PC-3 (cell line): Measurements from ENCODE around the gene KDM4F.

Source experiments
- CTCF ChIP-seq: fragments of 300-600 bp; sonication (generic); conservative IDR thresholded peaks from 2 replicates; pipeline ENCODE4 v1.5.1; 2017; ENCODE audit warnings: antibody characterized with exemption, low read depth, mild to moderate bottlenecking, low read length
- EZH2 ChIP-seq: fragments of 300-600 bp; sonication (generic); IDR thresholded peaks from one replicate; pipeline ENCODE4 v1.6.1; 2017; ENCODE audit warnings: antibody characterized with exemption, mild to moderate bottlenecking, low read length; ENCODE audit not compliant: unreplicated experiment
- EZH2phosphoT487 ChIP-seq: fragments of 300-600 bp; sonication (generic); IDR thresholded peaks from 2 replicates; pipeline ENCODE4 v1.6.1; 2018; ENCODE audit warnings: mild to moderate bottlenecking, antibody characterized with exemption, low read length, borderline replicate concordance

GRCh38 chr11:95076416-95076815, 27.2 kb downstream of the KDM4F start:
- TF ChIP-seq CTCF (no peak), EZH2phosphoT487 (no peak), EZH2 (no peak)
